CD14-positive monocyte (primary cell): ENCODE data around the gene BCAS4. TPM values are rescaled to one million over a fixed set of nuclear protein-coding genes. Genes with fewer than 3 reads are reported as not detected.

Experiments used
- DNase-seq, 3 donors: peaks; one replicate each; pipeline ENCODE4 v3.0.0-alpha.2; 2011 to 2022
- H2AFZ ChIP-seq: 2 replicates; pipeline ENCODE4 v1.6.0; 2012; ENCODE audit warnings: mild to moderate bottlenecking, low read depth, low read length, inconsistent platforms; ENCODE audit not compliant: insufficient read depth, poor library complexity, severe bottlenecking
- H3K27ac ChIP-seq, 2 donors: 1 replicate in 1 of 2; 2 replicates in 1 of 2; pipeline ENCODE4 v1.5.1; 2012 to 2013; ENCODE audit warnings: low read length in 2 of 2, control low read depth in 1 of 2, inconsistent platforms in 1 of 2, low read depth in 1 of 2, mild to moderate bottlenecking in 1 of 2
- H3K27me3 ChIP-seq, 2 donors: one replicate each; pipeline versions ENCODE4 v1.6.0 to v1.6.1; 2011 to 2013; ENCODE audit warnings: low read length in 2 of 2; ENCODE audit not compliant: control insufficient read depth in 2 of 2, insufficient read depth in 2 of 2
- H3K36me3 ChIP-seq, 2 donors: replicated peaks in 1 of 2; 1 replicate in 1 of 2; 2 replicates in 1 of 2; pipeline versions ENCODE4 v1.5.1 to v1.6.1; 2012 to 2013; ENCODE audit warnings: low read length in 2 of 2, control low read depth in 1 of 2, inconsistent platforms in 1 of 2, mild to moderate bottlenecking in 1 of 2; ENCODE audit not compliant: insufficient read depth in 2 of 2, control insufficient read depth in 1 of 2
- H3K4me1 ChIP-seq, 2 donors: 1 replicate in 1 of 2; 2 replicates in 1 of 2; pipeline versions ENCODE4 v1.5.1 to v1.6.1; 2012 to 2013; ENCODE audit warnings: low read length in 2 of 2, control low read depth in 1 of 2, inconsistent platforms in 1 of 2, mild to moderate bottlenecking in 1 of 2, moderate library complexity in 1 of 2; ENCODE audit not compliant: insufficient read depth in 2 of 2, control insufficient read depth in 1 of 2
- H3K4me2 ChIP-seq: replicated peaks from 2 replicates; pipeline ENCODE3; 2012; ENCODE audit warnings: low read length, moderate library complexity, mild to moderate bottlenecking; ENCODE audit not compliant: poor library complexity, severe bottlenecking; ENCODE audit errors: extremely low read depth
- H3K4me3 ChIP-seq, 3 experiments: fragments of 200-600 bp in 1 of 3; sonication (generic) in 1 of 3; replicated peaks in 1 of 3; 1 replicate in 2 of 3; 2 replicates in 1 of 3; pipeline ENCODE4 v1.5.1; 2011 to 2013; ENCODE audit warnings: low read length in 3 of 3, mild to moderate bottlenecking in 3 of 3, control low read depth in 2 of 3, low read depth in 2 of 3, inconsistent platforms in 1 of 3, moderate library complexity in 1 of 3
- H3K79me2 ChIP-seq: 2 replicates; pipeline ENCODE4 v1.6.0; 2012; ENCODE audit warnings: mild to moderate bottlenecking, control low read depth, inconsistent platforms, low read length, moderate library complexity; ENCODE audit not compliant: insufficient read depth
- H3K9ac ChIP-seq: 2 replicates; pipeline ENCODE4 v1.6.0; 2017; ENCODE audit warnings: low read length, mild to moderate bottlenecking; ENCODE audit not compliant: insufficient read depth, poor library complexity, severe bottlenecking
- H3K9me3 ChIP-seq, 2 donors: replicated peaks in 1 of 2; 1 replicate in 1 of 2; 2 replicates in 1 of 2; pipeline versions ENCODE4 v1.5.1 to v1.6.1; 2012 to 2013; ENCODE audit warnings: low read length in 2 of 2, control low read depth in 1 of 2; ENCODE audit not compliant: control insufficient read depth in 1 of 2, insufficient read depth in 1 of 2
- H4K20me1 ChIP-seq: 2 replicates; pipeline ENCODE4 v1.6.0; 2012; ENCODE audit warnings: mild to moderate bottlenecking, low read length, control low read depth, moderate library complexity; ENCODE audit not compliant: insufficient read depth
- H3K27ac Mint-ChIP-seq, 7 donors: one replicate each; pipeline ENCODE4 v1.8.0; 2020; ENCODE audit warnings: mild to moderate bottlenecking in 7 of 7, mixed read lengths in 7 of 7, moderate library complexity in 6 of 7, inconsistent platforms in 2 of 7
- H3K27me3 Mint-ChIP-seq, 3 donors: one replicate each; pipeline ENCODE4 v1.8.0; 2021 to 2022; ENCODE audit warnings: low read depth in 3 of 3, mild to moderate bottlenecking in 3 of 3, mixed read lengths in 3 of 3, moderate library complexity in 3 of 3, inconsistent platforms in 1 of 3
- H3K36me3 Mint-ChIP-seq, 2 donors: one replicate each; pipeline ENCODE4 v1.8.0; 2020; ENCODE audit warnings: mixed read lengths in 2 of 2, inconsistent platforms in 1 of 2, mild to moderate bottlenecking in 1 of 2
- H3K4me1 Mint-ChIP-seq: one replicate; pipeline ENCODE4 v1.8.0; 2020; ENCODE audit warnings: mild to moderate bottlenecking, mixed read lengths
- H3K4me3 Mint-ChIP-seq, 2 donors: one replicate each; pipeline ENCODE4 v1.8.0; 2020; ENCODE audit warnings: mild to moderate bottlenecking in 2 of 2, mixed read lengths in 2 of 2, moderate library complexity in 1 of 2
- H3K9me3 Mint-ChIP-seq, 7 donors: one replicate each; pipeline ENCODE4 v1.8.0; 2020 to 2022; ENCODE audit warnings: mixed read lengths in 7 of 7, mild to moderate bottlenecking in 6 of 7, moderate library complexity in 6 of 7, inconsistent platforms in 2 of 7
- CTCF ChIP-seq: fragments of 200-600 bp; IDR thresholded peaks from one replicate; pipeline ENCODE4 v1.8.0; 2022; ENCODE audit warnings: antibody characterized with exemption, mild to moderate bottlenecking
- WGBS: methylation state at CpG from one replicate; pipeline ENCODE4 v1.1.5; 2013; ENCODE audit warnings: missing lambda C conversion rate; ENCODE audit not compliant: insufficient coverage; 5-methylcytosine and 5-hydroxymethylcytosine counted together
- intact Hi-C, 2 donors: fragments of 100-400 bp; cut with micrococcal nuclease; formaldehyde crosslinking; loops; one replicate each; pipeline versions ENCODE4 v1.15.0 to v1.15.1; 2023
- polyA plus RNA-seq, 3 donors: library from polyadenylated mRNA; depleted of rRNA in 1 of 3; unstranded in 2 of 3; stranded (reverse) in 1 of 3; fragments of 300-500 nt in 2 of 3; fragments of >200 nt in 1 of 3; fragmentation: Illumina TruSeq in 2 of 3; gene quantifications; 1 replicate in 2 of 3; 2 replicates in 1 of 3; pipeline ENCODE4 v1.2.3, GENCODE V29; 2012 to 2021

Gene BCAS4
- polyA plus RNA-seq, 3 donors: 0.16 to 1.0 (median 0.69) TPM

GRCh38 chr20:50848846-50849673 lies 54.2 kb downstream of the BCAS4 start:
- peak overlapping the region in 1 of 3 experiments; percentile 53 for H3K4me3 ChIP-seq
- H3K27me3 ChIP-seq: no peaks in the 10 kb centered on the region
- Mint-ChIP-seq H3K36me3 (peaks cover 0 to 2% of the 10 kb centered on the region in 2 donors), H3K27me3 (peaks cover 0 to 4% (median 3%) of the 10 kb centered on the region in 3 donors), H3K9me3 (no peaks in the 10 kb centered on the region), H3K27ac (peak overlapping the region in 3 of 7 donors; percentile 21 to 68 (median 50)), H3K4me1 (peaks cover 23% of the 10 kb centered on the region), H3K4me3 (peak overlapping the region; percentile 59 to 79)
- peak overlapping the region; percentile 40 for H3K9ac ChIP-seq
- no peaks in the 10 kb centered on the region for H3K9me3 ChIP-seq
- intact Hi-C loops: no loop called here
- H3K4me1 ChIP-seq: peaks cover 13 to 16% of the 10 kb centered on the region in 2 donors
- no peaks in the 10 kb centered on the region for H4K20me1 ChIP-seq
- no peak for TF ChIP-seq CTCF
- no peaks in the 10 kb centered on the region for H3K36me3 ChIP-seq
- no peak overlapping the region for H3K27ac ChIP-seq
- peak overlapping the region; percentile 60 for H3K4me2 ChIP-seq
- DNase-seq: peak in 2 of 3 donors; percentile 3 to 18
- peak overlapping the region; percentile 76 for H2AFZ ChIP-seq
- H3K79me2 ChIP-seq: no peaks in the 10 kb centered on the region
- WGBS: 49% methylated on average over 15 of the region's 18 CpGs

- no peaks in the 10 kb centered on the region for H3K9me3 Mint-ChIP-seq
- Histone ChIP-seq H2AFZ (peak overlapping the region; percentile 41), H3K4me1 (peaks cover 13 to 16% of the 10 kb centered on the region in 2 donors), H3K9me3 (no peaks in the 10 kb centered on the region), H3K27ac (no peak overlapping the region), H3K36me3 (no peaks in the 10 kb centered on the region), H3K9ac (no peak overlapping the region), H3K27me3 (no peaks in the 10 kb centered on the region), H3K4me2 (no peak overlapping the region), H3K4me3 (no peak overlapping the region), H4K20me1 (no peaks in the 10 kb centered on the region), H3K79me2 (no peaks in the 10 kb centered on the region)
- H3K4me1 Mint-ChIP-seq: peaks cover 23% of the 10 kb centered on the region
- no peak for DNase-seq
- peaks cover 0 to 2% of the 10 kb centered on the region in 2 donors for H3K36me3 Mint-ChIP-seq
- H3K27ac Mint-ChIP-seq: no peak overlapping the region
- TF ChIP-seq CTCF: no peak
- peaks cover 0 to 4% (median 3%) of the 10 kb centered on the region in 3 donors for H3K27me3 Mint-ChIP-seq
- H3K4me3 Mint-ChIP-seq: no peak overlapping the region
- 49% methylated on average over 4 of the region's 13 CpGs for WGBS
- intact Hi-C loops: no loop called here
Measured at GRCh38 chr20:50850721-50851286, 55.9 kb downstream of the BCAS4 start.
